ENCODE results near the gene MPPED2. TPM values are rescaled to one million over a fixed set of nuclear protein-coding genes. Genes with fewer than 3 reads are reported as not detected.

Gene MPPED2
- total and polyA plus RNA-seq, 2 of the 13 experiments (the other 11 are each of a cell fraction or from before 2014, with no cell fraction given), result not detected

- TF ChIP-seq ZNF550 (CRISPR knock-in tag; IDR thresholded peaks at IDR 0.05; ENCODE audit: borderline replicate concordance), result no peak
- no peak for TF ChIP-seq NCOA5 (CRISPR knock-in tag; IDR thresholded peaks at IDR 0.05)
- no peak for TF ChIP-seq ZFP36L2 (CRISPR knock-in tag; IDR thresholded peaks at IDR 0.05)
Measured at GRCh38 chr11:30365793-30366517, 220.2 kb downstream of the MPPED2 start (continued).

- Histone ChIP-seq H4K20me1 (ENCODE audit: insufficient read depth, low read length) (no peaks in the 10 kb centered on the region), H3K9ac (ENCODE audit: insufficient read depth, low read depth, low read length) (no peak overlapping the region), H3K4me2 (ENCODE audit: low read depth, low read length) (no peak overlapping the region), H3K27ac (ENCODE audit: extremely low read length, insufficient read depth, low read length) (no peak overlapping the region), H3K27me3 (ENCODE audit: control insufficient read depth in 1 of 2, insufficient read depth in 2 of 2, low read length in 2 of 2) (no peaks in the 10 kb centered on the region; a peak in 2 of 5 replicates), H3K4me3 (replicated peaks in 1 of 3; ENCODE audit: insufficient read depth in 1 of 3, low read depth in 2 of 3, low read length in 3 of 3) (no peak overlapping the region), H3K4me1 (ENCODE audit: insufficient read depth, low read length) (no peaks in the 10 kb centered on the region), H2AFZ (ENCODE audit: low read length) (no peak overlapping the region), H3K79me2 (ENCODE audit: insufficient read depth, low read length) (no peaks in the 10 kb centered on the region), H3K9me3 (ENCODE audit: low read length) (no peaks in the 10 kb centered on the region), H3K36me3 (replicated peaks in 1 of 2; ENCODE audit: control insufficient read depth in 1 of 2, insufficient read depth in 2 of 2, low read length in 2 of 2) (no peaks in the 10 kb centered on the region)
- ATAC-seq, result no peak
- TF ChIP-seq RBM39 (IDR thresholded peaks at IDR 0.05; ENCODE audit: low read depth, low read length, poor library complexity, severe bottlenecking), result no peak
- TF ChIP-seq HNRNPK (IDR thresholded peaks at IDR 0.05; ENCODE audit: low read depth, low read length, poor library complexity, severe bottlenecking), result no peak
- no peak for TF ChIP-seq KLF6 (CRISPR knock-in tag; IDR thresholded peaks at IDR 0.05)
- no peak for TF ChIP-seq TEF (CRISPR knock-in tag; IDR thresholded peaks at IDR 0.05)
- TF ChIP-seq ZNF276 (CRISPR knock-in tag; IDR thresholded peaks at IDR 0.05; ENCODE audit: low read depth), result no peak
- no peak for TF ChIP-seq TFE3 (CRISPR knock-in tag; IDR thresholded peaks at IDR 0.05)
- TF ChIP-seq AGO2 (optimal IDR thresholded peaks at IDR 0.05; ENCODE audit: low read depth, low read length), result no peak
- TF ChIP-seq ZNF740 (CRISPR knock-in tag; IDR thresholded peaks at IDR 0.05), result no peak
- TF ChIP-seq ZFY (CRISPR knock-in tag; IDR thresholded peaks at IDR 0.05), result no peak
- WGBS (ENCODE audit: low lambda C conversion rate), result 50% methylated on average over 9 of the region's 9 CpGs
- no TSS peak for BruUV-seq (replicated peaks)
- in situ Hi-C loops (cut with HindIII; ENCODE audit: extremely low pct_ligation_motif_present, low pct_unique_long_range_greater_than_20kb) (no loop called here), intact Hi-C loops (cut with micrococcal nuclease; ENCODE audit: unreplicated experiment) (no loop called here)
- FAIRE-seq, result no peak
- CTCF ChIA-PET (ENCODE audit: low intra/inter-chr PET ratio, low total read pairs), result no interaction called here
- POLR2A ChIA-PET, result no interaction called here
- DNase-seq (ENCODE audit: low spot score), result no peak
Measured at GRCh38 chr11:30364837-30365482, 221.2 kb downstream of the MPPED2 start.
